Measurements from ENCODE around the gene UBE2R2.
"Not testable (repeated sequence)": the region's sequence is repeated elsewhere in the genome, so short reads cannot be mapped to it uniquely, and the experiment has no call there.

UBE2R2 gene

GRCh38 chr9:33847894-33848205 lies 30.9 kb downstream of the UBE2R2 start:
- H4K8ac ChIP-seq (ENCODE audit: low read length); H2AFZ ChIP-seq (ENCODE audit: low read depth, low read length); H3K9ac ChIP-seq (ENCODE audit: low read length); H2AK5ac ChIP-seq (ENCODE audit: low read length, severe bottlenecking); H2BK15ac ChIP-seq (ENCODE audit: low read depth, poor library complexity, severe bottlenecking); H2BK120ac ChIP-seq (ENCODE audit: low read depth, low read length); H3K23ac ChIP-seq (ENCODE audit: low read length in 2 of 2); H3K4ac ChIP-seq (ENCODE audit: low read depth in 1 of 2, low read length in 2 of 2); H2BK5ac ChIP-seq (ENCODE audit: low read depth, low read length, poor library complexity, severe bottlenecking); H2BK12ac ChIP-seq (ENCODE audit: low read length in 2 of 2); H3K18ac ChIP-seq (ENCODE audit: low read depth in 1 of 2, low read length in 2 of 2); DNase-seq; H3K9me3 ChIP-seq (ENCODE audit: control insufficient read depth, low read length); H3K27me3 ChIP-seq (ENCODE audit: control insufficient read depth in 1 of 2, insufficient read depth in 1 of 2, low read length in 2 of 2); H3K36me3 ChIP-seq (ENCODE audit: control insufficient read depth in 1 of 2, insufficient read depth in 2 of 2, low read depth in 1 of 2, low read length in 2 of 2); H4K91ac ChIP-seq (ENCODE audit: low read length); H3K79me1 ChIP-seq (replicated peaks; ENCODE audit: low read length, poor library complexity, severe bottlenecking); H3K27ac ChIP-seq (ENCODE audit: low read length, poor library complexity, severe bottlenecking); H3K4me3 ChIP-seq (ENCODE audit: insufficient read depth in 1 of 2, low read depth in 1 of 2, low read length in 2 of 2); H3K4me2 ChIP-seq (ENCODE audit: low read length, poor library complexity, severe bottlenecking); H3K14ac ChIP-seq (ENCODE audit: low read length in 2 of 2): not testable (repeated sequence)
- H3K4me1 ChIP-seq (ENCODE audit: control insufficient read depth, insufficient read depth, low read depth, low read length): peaks cover 10% of the 10 kb centered on the region
- 93% methylated on average over 2 of the region's 3 CpGs for WGBS

DNA sequence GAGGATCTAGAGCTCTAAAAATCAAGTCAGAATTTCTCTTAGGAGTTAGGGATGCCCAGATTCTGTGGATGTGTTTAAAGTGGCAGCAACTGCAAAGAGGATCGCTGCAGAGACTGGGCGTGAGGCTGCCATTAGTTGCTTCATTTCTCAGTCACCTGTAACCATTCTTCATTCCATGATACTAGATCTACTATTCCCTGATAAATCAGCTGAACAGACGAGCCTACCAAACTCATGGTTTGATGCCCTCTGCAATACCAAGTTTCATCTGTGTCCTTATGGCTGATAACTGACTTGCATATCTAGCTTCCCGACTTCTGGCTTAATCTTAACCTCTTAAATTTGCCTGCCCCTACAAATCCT lies 33.3 kb downstream of the UBE2R2 start:
- Histone ChIP-seq H2BK12ac (ENCODE audit: low read length in 2 of 2) (no peak overlapping the region), H3K4me2 (ENCODE audit: low read length, poor library complexity, severe bottlenecking) (no peak overlapping the region), H2BK5ac (ENCODE audit: low read depth, low read length, poor library complexity, severe bottlenecking) (no peak overlapping the region), H3K18ac (ENCODE audit: low read depth in 1 of 2, low read length in 2 of 2) (no peak overlapping the region), H2AK5ac (ENCODE audit: low read length, severe bottlenecking) (no peak overlapping the region), H3K4me3 (ENCODE audit: insufficient read depth in 1 of 2, low read depth in 1 of 2, low read length in 2 of 2) (no peak overlapping the region), H3K27ac (ENCODE audit: low read length, poor library complexity, severe bottlenecking) (no peak overlapping the region), H3K14ac (ENCODE audit: low read length in 2 of 2) (no peak overlapping the region), H3K79me1 (replicated peaks; ENCODE audit: low read length, poor library complexity, severe bottlenecking) (no peaks in the 10 kb centered on the region), H3K4me1 (ENCODE audit: control insufficient read depth, insufficient read depth, low read depth, low read length) (peaks cover 10% of the 10 kb centered on the region), H3K27me3 (ENCODE audit: control insufficient read depth in 1 of 2, insufficient read depth in 1 of 2, low read length in 2 of 2) (no peaks in the 10 kb centered on the region), H3K36me3 (ENCODE audit: control insufficient read depth in 1 of 2, insufficient read depth in 2 of 2, low read depth in 1 of 2, low read length in 2 of 2) (no peaks in the 10 kb centered on the region), H3K9ac (ENCODE audit: low read length) (no peak overlapping the region), H3K9me3 (ENCODE audit: control insufficient read depth, low read length) (no peaks in the 10 kb centered on the region), H4K8ac (ENCODE audit: low read length) (no peak overlapping the region), H4K91ac (ENCODE audit: low read length) (no peak overlapping the region), H2AFZ (ENCODE audit: low read depth, low read length) (no peak overlapping the region), H3K4ac (ENCODE audit: low read depth in 1 of 2, low read length in 2 of 2) (no peak overlapping the region), H2BK120ac (ENCODE audit: low read depth, low read length) (no peak overlapping the region), H2BK15ac (ENCODE audit: low read depth, poor library complexity, severe bottlenecking) (no peak overlapping the region), H3K23ac (ENCODE audit: low read length in 2 of 2) (no peak overlapping the region)
- DNase-seq: no peak
- WGBS: 95% methylated on average over 4 of the region's 4 CpGs

DNA sequence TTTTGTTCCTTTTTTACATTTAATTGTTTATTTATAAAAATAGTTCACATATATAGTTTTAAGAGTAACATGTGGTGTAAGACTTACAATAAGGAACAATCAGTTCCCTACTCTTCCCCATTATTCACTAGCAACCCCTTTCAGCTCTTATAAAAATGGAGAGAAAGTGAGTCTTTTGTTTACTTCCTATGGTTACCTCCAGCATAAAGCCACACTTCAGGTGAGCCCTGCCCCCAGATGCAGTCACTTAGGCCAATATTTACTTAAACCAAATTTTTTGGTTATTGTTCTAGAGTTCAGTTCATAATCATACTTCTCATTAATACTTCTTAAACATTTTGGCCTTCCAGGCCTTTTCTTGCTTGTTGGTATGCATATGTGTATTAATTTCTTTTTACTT lies 33.7 kb downstream of the UBE2R2 start:
- Histone ChIP-seq H3K23ac (ENCODE audit: low read length in 2 of 2) (no peak overlapping the region), H3K4me2 (ENCODE audit: low read length, poor library complexity, severe bottlenecking) (no peak overlapping the region), H3K14ac (ENCODE audit: low read length in 2 of 2) (no peak overlapping the region), H2BK12ac (ENCODE audit: low read length in 2 of 2) (no peak overlapping the region), H2AK5ac (ENCODE audit: low read length, severe bottlenecking) (no peak overlapping the region), H2BK15ac (ENCODE audit: low read depth, poor library complexity, severe bottlenecking) (no peak overlapping the region), H3K27me3 (ENCODE audit: control insufficient read depth in 1 of 2, insufficient read depth in 1 of 2, low read length in 2 of 2) (no peaks in the 10 kb centered on the region), H3K79me1 (replicated peaks; ENCODE audit: low read length, poor library complexity, severe bottlenecking) (no peaks in the 10 kb centered on the region), H3K4ac (ENCODE audit: low read depth in 1 of 2, low read length in 2 of 2) (no peak overlapping the region), H4K8ac (ENCODE audit: low read length) (no peak overlapping the region), H4K91ac (ENCODE audit: low read length) (no peak overlapping the region), H2AFZ (ENCODE audit: low read depth, low read length) (no peak overlapping the region), H3K9me3 (ENCODE audit: control insufficient read depth, low read length) (no peaks in the 10 kb centered on the region), H2BK5ac (ENCODE audit: low read depth, low read length, poor library complexity, severe bottlenecking) (no peak overlapping the region), H3K4me3 (ENCODE audit: insufficient read depth in 1 of 2, low read depth in 1 of 2, low read length in 2 of 2) (no peak overlapping the region), H3K18ac (ENCODE audit: low read depth in 1 of 2, low read length in 2 of 2) (no peak overlapping the region), H3K27ac (ENCODE audit: low read length, poor library complexity, severe bottlenecking) (no peak overlapping the region), H2BK120ac (ENCODE audit: low read depth, low read length) (no peak overlapping the region), H3K9ac (ENCODE audit: low read length) (no peak overlapping the region), H3K4me1 (ENCODE audit: control insufficient read depth, insufficient read depth, low read depth, low read length) (peaks cover 11% of the 10 kb centered on the region), H3K36me3 (ENCODE audit: control insufficient read depth in 1 of 2, insufficient read depth in 2 of 2, low read depth in 1 of 2, low read length in 2 of 2) (no peaks in the 10 kb centered on the region)
- DNase-seq: no peak

GRCh38 chr9:33851301-33851700 lies 34.3 kb downstream of the UBE2R2 start:
- Histone ChIP-seq H3K9ac (ENCODE audit: low read length) (peak overlapping the region; percentile 32), H4K91ac (ENCODE audit: low read length) (no peak overlapping the region), H2AK5ac (ENCODE audit: low read length, severe bottlenecking) (no peak overlapping the region), H4K8ac (ENCODE audit: low read length) (no peak overlapping the region), H2BK120ac (ENCODE audit: low read depth, low read length) (no peak overlapping the region), H3K79me1 (replicated peaks; ENCODE audit: low read length, poor library complexity, severe bottlenecking) (no peaks in the 10 kb centered on the region), H2AFZ (ENCODE audit: low read depth, low read length) (no peak overlapping the region), H2BK5ac (ENCODE audit: low read depth, low read length, poor library complexity, severe bottlenecking) (no peak overlapping the region), H3K18ac (ENCODE audit: low read depth in 1 of 2, low read length in 2 of 2) (no peak overlapping the region), H3K4ac (ENCODE audit: low read depth in 1 of 2, low read length in 2 of 2) (no peak overlapping the region), H3K23ac (ENCODE audit: low read length in 2 of 2) (no peak overlapping the region), H3K14ac (ENCODE audit: low read length in 2 of 2) (no peak overlapping the region), H3K36me3 (ENCODE audit: control insufficient read depth in 1 of 2, insufficient read depth in 2 of 2, low read depth in 1 of 2, low read length in 2 of 2) (no peaks in the 10 kb centered on the region), H3K4me1 (ENCODE audit: control insufficient read depth, insufficient read depth, low read depth, low read length) (peaks cover 15% of the 10 kb centered on the region), H2BK15ac (ENCODE audit: low read depth, poor library complexity, severe bottlenecking) (no peak overlapping the region), H2BK12ac (ENCODE audit: low read length in 2 of 2) (no peak overlapping the region), H3K4me3 (ENCODE audit: insufficient read depth in 1 of 2, low read depth in 1 of 2, low read length in 2 of 2) (no peak overlapping the region), H3K9me3 (ENCODE audit: control insufficient read depth, low read length) (no peaks in the 10 kb centered on the region), H3K4me2 (ENCODE audit: low read length, poor library complexity, severe bottlenecking) (no peak overlapping the region), H3K27me3 (ENCODE audit: control insufficient read depth in 1 of 2, insufficient read depth in 1 of 2, low read length in 2 of 2) (no peaks in the 10 kb centered on the region), H3K27ac (ENCODE audit: low read length, poor library complexity, severe bottlenecking) (no peak overlapping the region)
- DNase-seq: no peak
- no CpG with 5 or more reads among the region's 1 CpG for WGBS
